Astrocyte (in vitro differentiated cells and primary cell): Measurements from ENCODE around the gene MYL12A.

Experiments used
- EZH2 ChIP-seq: IDR thresholded peaks from 2 replicates; pipeline ENCODE4 v1.6.1; 2012; ENCODE audit warnings: mild to moderate bottlenecking, low read length, inconsistent platforms; ENCODE audit not compliant: insufficient read depth
- TF ChIP-seq, protein P1 (sequence below): IDR thresholded peaks from 2 replicates; pipeline ENCODE4 v1.5.1; 2011; ENCODE audit warnings: low read depth, mild to moderate bottlenecking, inconsistent platforms, low read length, moderate library complexity; ENCODE audit not compliant: insufficient read depth

GRCh38 chr18:3226048-3226447 is 21.6 kb upstream of the MYL12A start:
- TF ChIP-seq, protein P1, sequence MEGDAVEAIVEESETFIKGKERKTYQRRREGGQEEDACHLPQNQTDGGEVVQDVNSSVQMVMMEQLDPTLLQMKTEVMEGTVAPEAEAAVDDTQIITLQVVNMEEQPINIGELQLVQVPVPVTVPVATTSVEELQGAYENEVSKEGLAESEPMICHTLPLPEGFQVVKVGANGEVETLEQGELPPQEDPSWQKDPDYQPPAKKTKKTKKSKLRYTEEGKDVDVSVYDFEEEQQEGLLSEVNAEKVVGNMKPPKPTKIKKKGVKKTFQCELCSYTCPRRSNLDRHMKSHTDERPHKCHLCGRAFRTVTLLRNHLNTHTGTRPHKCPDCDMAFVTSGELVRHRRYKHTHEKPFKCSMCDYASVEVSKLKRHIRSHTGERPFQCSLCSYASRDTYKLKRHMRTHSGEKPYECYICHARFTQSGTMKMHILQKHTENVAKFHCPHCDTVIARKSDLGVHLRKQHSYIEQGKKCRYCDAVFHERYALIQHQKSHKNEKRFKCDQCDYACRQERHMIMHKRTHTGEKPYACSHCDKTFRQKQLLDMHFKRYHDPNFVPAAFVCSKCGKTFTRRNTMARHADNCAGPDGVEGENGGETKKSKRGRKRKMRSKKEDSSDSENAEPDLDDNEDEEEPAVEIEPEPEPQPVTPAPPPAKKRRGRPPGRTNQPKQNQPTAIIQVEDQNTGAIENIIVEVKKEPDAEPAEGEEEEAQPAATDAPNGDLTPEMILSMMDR, result no peak
- no peak for TF ChIP-seq EZH2
